ENCODE data around the gene FAM168A. TPM values are rescaled to one million over a fixed set of nuclear protein-coding genes. Genes with fewer than 3 reads are reported as not detected.

The FAM168A gene
- total and polyA plus RNA-seq, 9 of the 15 experiments (the other 6 are each of a cell fraction or from before 2014, with no cell fraction given), result 0.44 to 7.2 (median 2.9) TPM

DNA sequence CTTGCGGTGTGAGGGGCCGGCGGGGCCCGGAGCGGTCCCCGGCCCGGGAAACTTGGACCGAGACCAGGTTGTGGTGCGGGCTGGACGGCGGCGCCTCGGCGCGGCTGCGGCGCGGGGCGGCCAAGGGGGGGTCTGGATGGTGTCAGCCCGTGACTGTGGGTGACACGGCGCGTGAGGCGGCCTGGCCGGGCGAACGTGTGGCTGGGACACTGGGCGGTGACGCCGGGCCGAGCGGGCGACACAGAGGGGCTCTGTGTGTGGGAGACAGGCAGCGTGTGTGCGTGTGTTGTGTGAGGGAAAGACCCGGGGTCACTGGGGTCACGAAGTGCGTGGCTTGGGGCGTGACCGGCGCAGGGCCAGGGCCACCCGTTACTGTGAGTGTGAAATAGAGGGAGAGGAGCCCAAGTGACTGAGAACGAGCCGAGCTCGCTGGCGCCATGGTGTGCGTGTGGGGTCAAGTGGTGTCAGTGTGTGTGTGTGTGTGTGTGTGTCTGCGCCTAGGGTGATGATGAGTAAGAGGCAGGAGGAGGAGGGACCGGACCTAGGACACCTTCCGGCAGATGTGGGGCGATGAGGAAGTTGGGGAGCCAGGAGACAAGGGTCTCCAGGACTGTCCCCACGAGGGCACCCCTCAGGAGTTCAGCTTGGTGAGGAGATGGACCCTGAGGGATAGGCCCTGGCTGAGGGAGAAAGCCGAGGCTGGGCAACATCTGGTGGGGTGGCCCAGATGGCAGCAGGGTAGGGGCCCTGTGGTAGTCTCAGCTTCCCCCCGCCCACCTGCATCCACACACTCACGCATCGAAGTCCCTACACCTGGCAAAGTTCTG, 220.9 kb downstream of the FAM168A start (continued):
- TF ChIP-seq, protein P1, sequence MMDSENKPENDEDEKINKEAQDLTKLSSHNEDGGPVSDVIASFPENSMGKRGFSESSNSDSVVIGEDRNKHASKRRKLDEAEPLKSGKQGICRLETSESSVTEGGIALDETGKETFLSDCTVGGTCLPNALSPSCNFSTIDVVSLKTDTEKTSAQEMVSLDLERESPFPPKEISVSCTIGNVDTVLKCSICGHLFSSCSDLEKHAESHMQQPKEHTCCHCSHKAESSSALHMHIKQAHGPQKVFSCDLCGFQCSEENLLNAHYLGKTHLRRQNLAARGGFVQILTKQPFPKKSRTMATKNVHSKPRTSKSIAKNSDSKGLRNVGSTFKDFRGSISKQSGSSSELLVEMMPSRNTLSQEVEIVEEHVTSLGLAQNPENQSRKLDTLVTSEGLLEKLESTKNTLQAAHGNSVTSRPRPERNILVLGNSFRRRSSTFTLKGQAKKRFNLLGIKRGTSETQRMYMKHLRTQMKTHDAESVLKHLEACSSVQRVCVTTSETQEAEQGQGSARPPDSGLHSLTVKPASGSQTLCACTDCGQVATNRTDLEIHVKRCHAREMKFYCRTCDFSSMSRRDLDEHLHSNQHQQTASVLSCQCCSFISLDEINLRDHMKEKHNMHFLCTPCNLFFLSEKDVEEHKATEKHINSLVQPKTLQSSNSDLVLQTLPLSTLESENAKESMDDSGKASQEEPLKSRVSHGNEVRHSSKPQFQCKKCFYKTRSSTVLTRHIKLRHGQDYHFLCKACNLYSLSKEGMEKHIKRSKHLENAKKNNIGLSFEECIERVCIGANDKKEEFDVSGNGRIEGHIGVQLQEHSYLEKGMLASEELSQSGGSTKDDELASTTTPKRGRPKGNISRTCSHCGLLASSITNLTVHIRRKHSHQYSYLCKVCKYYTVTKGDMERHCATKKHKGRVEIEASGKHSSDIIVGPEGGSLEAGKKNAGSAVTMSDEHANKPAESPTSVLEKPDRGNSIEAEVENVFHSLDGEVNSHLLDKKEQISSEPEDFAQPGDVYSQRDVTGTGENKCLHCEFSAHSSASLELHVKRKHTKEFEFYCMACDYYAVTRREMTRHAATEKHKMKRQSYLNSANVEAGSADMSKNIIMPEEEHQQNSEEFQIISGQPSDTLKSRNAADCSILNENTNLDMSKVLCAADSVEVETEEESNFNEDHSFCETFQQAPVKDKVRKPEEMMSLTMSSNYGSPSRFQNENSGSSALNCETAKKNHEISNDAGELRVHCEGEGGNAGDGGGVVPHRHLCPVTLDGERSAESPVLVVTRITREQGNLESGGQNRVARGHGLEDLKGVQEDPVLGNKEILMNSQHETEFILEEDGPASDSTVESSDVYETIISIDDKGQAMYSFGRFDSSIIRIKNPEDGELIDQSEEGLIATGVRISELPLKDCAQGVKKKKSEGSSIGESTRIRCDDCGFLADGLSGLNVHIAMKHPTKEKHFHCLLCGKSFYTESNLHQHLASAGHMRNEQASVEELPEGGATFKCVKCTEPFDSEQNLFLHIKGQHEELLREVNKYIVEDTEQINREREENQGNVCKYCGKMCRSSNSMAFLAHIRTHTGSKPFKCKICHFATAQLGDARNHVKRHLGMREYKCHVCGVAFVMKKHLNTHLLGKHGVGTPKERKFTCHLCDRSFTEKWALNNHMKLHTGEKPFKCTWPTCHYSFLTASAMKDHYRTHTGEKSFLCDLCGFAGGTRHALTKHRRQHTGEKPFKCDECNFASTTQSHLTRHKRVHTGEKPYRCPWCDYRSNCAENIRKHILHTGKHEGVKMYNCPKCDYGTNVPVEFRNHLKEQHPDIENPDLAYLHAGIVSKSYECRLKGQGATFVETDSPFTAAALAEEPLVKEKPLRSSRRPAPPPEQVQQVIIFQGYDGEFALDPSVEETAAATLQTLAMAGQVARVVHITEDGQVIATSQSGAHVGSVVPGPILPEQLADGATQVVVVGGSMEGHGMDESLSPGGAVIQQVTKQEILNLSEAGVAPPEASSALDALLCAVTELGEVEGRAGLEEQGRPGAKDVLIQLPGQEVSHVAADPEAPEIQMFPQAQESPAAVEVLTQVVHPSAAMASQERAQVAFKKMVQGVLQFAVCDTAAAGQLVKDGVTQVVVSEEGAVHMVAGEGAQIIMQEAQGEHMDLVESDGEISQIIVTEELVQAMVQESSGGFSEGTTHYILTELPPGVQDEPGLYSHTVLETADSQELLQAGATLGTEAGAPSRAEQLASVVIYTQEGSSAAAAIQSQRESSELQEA (IDR thresholded peaks at IDR 0.05; ENCODE audit: low read depth), result peak; percentile 60; the same call in 1 of the 2 replicates
- TF ChIP-seq SRSF7 (optimal IDR thresholded peaks at IDR 0.05; ENCODE audit: low read depth, low read length), result no peak
- TF ChIP-seq, protein P2, sequence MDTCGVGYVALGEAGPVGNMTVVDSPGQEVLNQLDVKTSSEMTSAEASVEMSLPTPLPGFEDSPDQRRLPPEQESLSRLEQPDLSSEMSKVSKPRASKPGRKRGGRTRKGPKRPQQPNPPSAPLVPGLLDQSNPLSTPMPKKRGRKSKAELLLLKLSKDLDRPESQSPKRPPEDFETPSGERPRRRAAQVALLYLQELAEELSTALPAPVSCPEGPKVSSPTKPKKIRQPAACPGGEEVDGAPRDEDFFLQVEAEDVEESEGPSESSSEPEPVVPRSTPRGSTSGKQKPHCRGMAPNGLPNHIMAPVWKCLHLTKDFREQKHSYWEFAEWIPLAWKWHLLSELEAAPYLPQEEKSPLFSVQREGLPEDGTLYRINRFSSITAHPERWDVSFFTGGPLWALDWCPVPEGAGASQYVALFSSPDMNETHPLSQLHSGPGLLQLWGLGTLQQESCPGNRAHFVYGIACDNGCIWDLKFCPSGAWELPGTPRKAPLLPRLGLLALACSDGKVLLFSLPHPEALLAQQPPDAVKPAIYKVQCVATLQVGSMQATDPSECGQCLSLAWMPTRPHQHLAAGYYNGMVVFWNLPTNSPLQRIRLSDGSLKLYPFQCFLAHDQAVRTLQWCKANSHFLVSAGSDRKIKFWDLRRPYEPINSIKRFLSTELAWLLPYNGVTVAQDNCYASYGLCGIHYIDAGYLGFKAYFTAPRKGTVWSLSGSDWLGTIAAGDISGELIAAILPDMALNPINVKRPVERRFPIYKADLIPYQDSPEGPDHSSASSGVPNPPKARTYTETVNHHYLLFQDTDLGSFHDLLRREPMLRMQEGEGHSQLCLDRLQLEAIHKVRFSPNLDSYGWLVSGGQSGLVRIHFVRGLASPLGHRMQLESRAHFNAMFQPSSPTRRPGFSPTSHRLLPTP (IDR thresholded peaks at IDR 0.05; ENCODE audit: borderline replicate concordance, extremely low read depth, insufficient read length), result no peak
- TF ChIP-seq NR1H2 (CRISPR knock-in tag; IDR thresholded peaks at IDR 0.05), result no peak
- TF ChIP-seq, protein P3, sequence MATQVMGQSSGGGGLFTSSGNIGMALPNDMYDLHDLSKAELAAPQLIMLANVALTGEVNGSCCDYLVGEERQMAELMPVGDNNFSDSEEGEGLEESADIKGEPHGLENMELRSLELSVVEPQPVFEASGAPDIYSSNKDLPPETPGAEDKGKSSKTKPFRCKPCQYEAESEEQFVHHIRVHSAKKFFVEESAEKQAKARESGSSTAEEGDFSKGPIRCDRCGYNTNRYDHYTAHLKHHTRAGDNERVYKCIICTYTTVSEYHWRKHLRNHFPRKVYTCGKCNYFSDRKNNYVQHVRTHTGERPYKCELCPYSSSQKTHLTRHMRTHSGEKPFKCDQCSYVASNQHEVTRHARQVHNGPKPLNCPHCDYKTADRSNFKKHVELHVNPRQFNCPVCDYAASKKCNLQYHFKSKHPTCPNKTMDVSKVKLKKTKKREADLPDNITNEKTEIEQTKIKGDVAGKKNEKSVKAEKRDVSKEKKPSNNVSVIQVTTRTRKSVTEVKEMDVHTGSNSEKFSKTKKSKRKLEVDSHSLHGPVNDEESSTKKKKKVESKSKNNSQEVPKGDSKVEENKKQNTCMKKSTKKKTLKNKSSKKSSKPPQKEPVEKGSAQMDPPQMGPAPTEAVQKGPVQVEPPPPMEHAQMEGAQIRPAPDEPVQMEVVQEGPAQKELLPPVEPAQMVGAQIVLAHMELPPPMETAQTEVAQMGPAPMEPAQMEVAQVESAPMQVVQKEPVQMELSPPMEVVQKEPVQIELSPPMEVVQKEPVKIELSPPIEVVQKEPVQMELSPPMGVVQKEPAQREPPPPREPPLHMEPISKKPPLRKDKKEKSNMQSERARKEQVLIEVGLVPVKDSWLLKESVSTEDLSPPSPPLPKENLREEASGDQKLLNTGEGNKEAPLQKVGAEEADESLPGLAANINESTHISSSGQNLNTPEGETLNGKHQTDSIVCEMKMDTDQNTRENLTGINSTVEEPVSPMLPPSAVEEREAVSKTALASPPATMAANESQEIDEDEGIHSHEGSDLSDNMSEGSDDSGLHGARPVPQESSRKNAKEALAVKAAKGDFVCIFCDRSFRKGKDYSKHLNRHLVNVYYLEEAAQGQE (IDR thresholded peaks at IDR 0.05; ENCODE audit: borderline replicate concordance), result no peak
- TF ChIP-seq, protein P3 (CRISPR knock-in tag; IDR thresholded peaks at IDR 0.05; ENCODE audit: low read depth), result no peak
